GM12892 (cell line): ENCODE measurements around the gene MIF4GD.

ENCODE experiments used
- POLR2A ChIP-seq: IDR thresholded peaks from 2 replicates; pipeline ENCODE4 v1.6.1; 2011; ENCODE audit warnings: low read depth, low read length, control low read depth
- POLR2AphosphoS5 ChIP-seq: IDR thresholded peaks from 2 replicates; pipeline ENCODE4 v1.6.1; 2011; ENCODE audit warnings: low read depth, low read length, control low read depth
- TAF1 ChIP-seq: IDR thresholded peaks from 2 replicates; pipeline ENCODE4 v1.6.1; 2011; ENCODE audit warnings: low read depth, mild to moderate bottlenecking, control low read depth, low read length, borderline replicate concordance

- no peak for TF ChIP-seq POLR2AphosphoS5
- no peak; the same call in 1 of the 2 replicates for TF ChIP-seq POLR2A
- no peak for TF ChIP-seq TAF1
Observed at GRCh38 chr17:75270966-75271232, at the start of gene MIF4GD.
